ENCODE results near the gene ADARB2.

ADARB2 gene

DNA sequence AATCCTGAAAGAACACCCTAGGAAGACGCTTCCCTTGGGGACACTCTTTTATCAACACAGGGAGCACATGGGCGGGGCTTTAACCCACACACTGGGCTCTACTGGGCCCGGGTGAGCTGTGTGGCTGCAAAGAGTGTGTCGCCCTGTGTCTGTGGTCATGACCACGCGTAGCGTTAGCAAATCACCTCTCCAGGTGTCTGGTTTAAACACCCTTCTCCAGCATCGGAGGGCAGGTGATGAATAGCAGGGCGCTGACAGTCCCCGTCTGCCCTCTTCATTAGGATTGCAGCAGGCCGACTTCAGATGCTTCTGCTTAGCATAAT, 127.7 kb downstream of the ADARB2 start:
- DNase-seq = no peak

- no peak for DNase-seq
These were observed 128.3 kb downstream of the ADARB2 start for GRCh38 chr10:1608851-1609647.

DNA sequence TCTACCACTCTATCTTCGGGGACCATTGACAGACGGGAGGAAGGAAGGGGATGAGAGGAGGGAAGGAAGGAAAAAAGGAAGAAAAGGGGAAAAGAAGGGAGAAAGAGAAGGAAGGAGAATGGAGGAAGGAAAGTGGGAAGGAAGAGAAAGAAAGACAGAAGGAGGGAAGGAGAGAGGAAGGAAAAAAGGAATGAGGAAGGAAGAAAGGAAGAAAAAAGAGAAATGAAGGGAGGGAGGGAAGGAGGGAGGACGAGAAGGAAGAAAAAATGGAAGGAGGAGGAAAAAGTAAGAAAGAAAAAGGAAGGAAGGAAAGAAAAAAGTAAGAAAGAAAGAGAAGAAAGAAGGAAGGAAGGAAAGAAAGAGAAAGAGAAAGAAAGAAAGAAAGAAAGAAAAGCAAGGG, 128.9 kb downstream of the ADARB2 start:
- DNase-seq = no peak

- DNase-seq = no peak
These were observed 129.9 kb downstream of the ADARB2 start for GRCh38 chr10:1607466-1607865.

DNA sequence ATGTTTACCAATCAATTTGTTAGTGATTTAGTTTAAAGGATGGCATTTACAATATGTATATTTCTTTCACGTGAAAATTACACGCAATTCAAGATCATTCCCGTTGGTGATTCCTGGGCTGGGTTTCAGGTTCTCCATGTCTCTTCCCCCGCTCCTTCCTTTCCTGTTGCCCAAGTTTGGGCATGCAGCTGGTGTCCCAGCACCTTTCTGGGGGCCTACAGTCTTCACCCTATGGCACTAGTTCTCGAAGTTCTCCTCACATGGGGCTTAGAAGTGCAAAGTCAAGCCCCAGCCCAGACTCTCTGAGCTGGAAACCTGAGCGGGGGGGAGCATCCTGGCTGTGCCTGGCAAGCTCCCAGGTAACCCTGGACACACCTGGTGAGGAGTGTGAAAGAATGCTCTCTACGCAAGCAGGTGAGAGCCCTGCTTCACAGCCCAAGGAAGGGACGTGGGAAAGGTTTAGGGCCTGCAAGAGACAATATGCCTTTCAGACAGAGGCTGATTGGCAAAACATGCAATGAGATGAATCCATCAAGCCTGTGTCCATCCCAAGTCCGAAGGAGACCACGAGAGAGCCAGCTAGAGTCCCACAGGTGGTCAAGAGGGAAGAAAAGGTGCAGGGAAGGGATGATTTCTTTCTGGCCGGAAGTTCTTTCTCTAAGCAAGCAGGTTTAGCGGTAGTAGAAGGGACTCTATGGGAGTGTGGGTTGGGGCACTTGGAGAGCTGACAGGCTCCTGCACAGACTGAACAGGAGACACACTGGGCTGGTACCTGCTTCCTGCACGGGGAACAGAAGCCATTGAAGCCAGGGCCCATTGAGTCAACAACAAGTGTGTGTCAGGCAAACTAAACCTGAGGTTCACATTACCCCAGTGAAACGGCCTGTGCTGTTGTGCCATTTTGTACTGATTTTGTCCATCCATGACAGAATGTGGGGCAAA, 131.1 kb downstream of the ADARB2 start:
- no peak for DNase-seq

- DNase-seq = no peak
These were observed 132.2 kb downstream of the ADARB2 start for GRCh38 chr10:1605121-1605520.

DNA sequence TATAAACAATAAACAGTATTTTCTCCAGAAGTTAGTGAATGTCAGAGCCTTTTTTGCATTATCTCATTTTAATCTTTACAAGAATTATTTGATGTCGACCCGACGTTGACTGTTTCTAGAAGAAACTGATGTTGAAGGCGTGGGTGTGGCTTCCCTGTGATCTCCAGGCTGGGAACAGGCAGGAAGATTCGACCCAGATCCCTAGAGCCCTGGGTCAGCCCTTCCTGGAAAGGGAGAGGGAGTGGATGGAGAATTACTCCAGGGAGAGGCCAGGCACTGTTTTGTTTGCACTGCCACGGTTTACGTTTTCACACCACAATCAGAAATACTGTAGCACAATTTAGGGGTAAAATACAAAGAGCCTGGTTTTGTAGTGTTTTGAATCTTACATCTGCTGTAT, 133.1 kb downstream of the ADARB2 start:
- no peak for DNase-seq

- no peak for DNase-seq
These were observed 134.1 kb downstream of the ADARB2 start for GRCh38 chr10:1603181-1603580.

DNA sequence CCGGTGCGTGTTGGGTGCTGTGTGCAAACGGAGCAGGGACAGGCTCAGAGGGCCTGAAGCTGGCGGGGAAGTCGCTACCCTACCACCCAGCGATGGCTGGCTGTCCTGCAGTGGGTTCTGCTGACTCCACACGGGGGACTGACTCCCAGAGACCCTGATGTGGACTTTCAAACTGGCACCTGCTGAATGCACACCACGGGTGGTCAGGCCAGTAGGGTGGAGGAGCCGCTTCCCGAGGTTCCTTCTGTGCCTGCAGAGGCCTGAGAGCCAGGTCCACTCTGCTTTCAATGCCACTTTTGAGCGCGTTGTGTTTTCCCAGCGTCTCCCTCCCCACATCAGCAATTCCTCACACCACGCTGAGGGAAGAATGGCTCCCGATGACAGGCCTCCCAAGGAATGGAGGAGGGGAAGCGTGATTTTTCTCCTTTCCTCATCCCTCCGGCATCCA, 135.3 kb downstream of the ADARB2 start:
- DNase-seq = no peak

- no peak for DNase-seq
These were observed 135.9 kb downstream of the ADARB2 start for GRCh38 chr10:1601406-1601805.

- no peak for DNase-seq
These were observed 136.5 kb downstream of the ADARB2 start for GRCh38 chr10:1600861-1601260.

GRCh38 chr10:1598393-1599153, 138.8 kb downstream of the ADARB2 start:
- no peak for DNase-seq

GRCh38 chr10:1597370-1598146, 139.8 kb downstream of the ADARB2 start:
- DNase-seq = no peak

GRCh38 chr10:1596482-1597099, 140.7 kb downstream of the ADARB2 start:
- no peak for DNase-seq

DNA sequence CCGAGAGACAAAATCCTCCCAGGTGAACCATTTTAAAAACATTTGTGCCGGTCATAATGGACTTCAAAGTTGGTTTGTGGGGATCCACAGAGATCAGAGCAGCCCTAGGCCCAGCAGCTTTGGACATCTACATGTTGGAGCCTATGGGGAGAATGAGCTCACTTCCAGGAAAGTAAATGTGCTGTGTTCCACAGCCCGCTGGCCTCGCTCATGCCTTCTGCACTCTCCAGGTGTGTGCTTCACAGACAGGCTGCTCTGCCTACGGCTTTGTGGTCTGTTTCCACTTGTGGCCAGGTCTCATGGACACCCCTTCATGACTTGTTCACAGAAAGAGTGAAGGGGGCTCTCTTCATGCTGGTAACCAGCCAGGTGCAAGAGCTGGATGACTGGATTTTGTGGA, 141.6 kb downstream of the ADARB2 start:
- DNase-seq = no peak

- DNase-seq = no peak
These were observed 142.1 kb downstream of the ADARB2 start for GRCh38 chr10:1595242-1595600.

GRCh38 chr10:1594372-1595241, 142.7 kb downstream of the ADARB2 start:
- no peak for DNase-seq

- DNase-seq = no peak
These were observed 145.6 kb downstream of the ADARB2 start for GRCh38 chr10:1591742-1592141.

- no peak for DNase-seq
These were observed 146.3 kb downstream of the ADARB2 start for GRCh38 chr10:1591045-1591444.

- no peak for DNase-seq
These were observed 148.1 kb downstream of the ADARB2 start for GRCh38 chr10:1589257-1589656.

DNA sequence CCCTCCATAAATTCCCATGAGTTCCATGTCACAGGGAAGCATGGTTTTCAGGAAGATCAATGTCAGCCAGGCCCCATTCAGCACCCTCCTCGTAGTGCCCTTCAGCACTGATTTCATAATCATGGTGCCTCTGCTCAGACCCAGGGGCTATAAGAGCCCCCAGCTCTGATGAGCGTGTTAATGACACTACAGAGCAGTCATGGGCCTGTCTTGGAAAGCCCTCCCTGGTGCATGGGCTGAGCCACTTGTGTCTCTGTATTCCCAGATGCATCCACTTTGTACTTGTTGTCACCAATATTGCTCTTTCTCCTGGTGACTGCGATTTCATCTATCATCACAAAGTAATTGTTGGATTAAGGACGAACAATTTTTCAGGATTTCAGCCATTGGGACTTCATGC, 154.6 kb downstream of the ADARB2 start:
- no peak for DNase-seq

Data from activated CD4-positive, alpha-beta T cell treated with anti-CD3 and anti-CD28 coated beads, Interleukin-2, amount 50 U/mL, for 48 hours (primary cell).